GM21515 (cell line): ENCODE measurements around the gene BUD23.
"Not testable (repeated sequence)": the region's sequence is repeated elsewhere in the genome, so short reads cannot be mapped to it uniquely, and the experiment has no call there.

Experiments
- ATAC-seq: cut with Tn5 transposase; IDR thresholded peaks from one replicate; pipeline ENCODE4 v1.9.1; 2021; ENCODE audit not compliant: unreplicated experiment

The BUD23 gene

GRCh38 chr7:73683056-73683787 lies at the start of gene BUD23, which contains the start of gene DNAJC30:
Gene BUD23 (plus strand): TSS chr7:73683597. CDS start chr7:73683626, 29 bp downstream.
Gene DNAJC30 (minus strand): TSS chr7:73683453. CDS start chr7:73683423, 30 bp downstream.
- ATAC-seq: peak; percentile 86

- ATAC-seq: no peak
Observed at GRCh38 chr7:73633844-73634243, 49.6 kb upstream of the BUD23 start.

- no peak for ATAC-seq
Observed at GRCh38 chr7:73635428-73636200, 47.8 kb upstream of the BUD23 start.

GRCh38 chr7:73638911-73639310 lies 44.5 kb upstream of the BUD23 start:
- no peak for ATAC-seq

- no peak for ATAC-seq
Observed at GRCh38 chr7:73642834-73643233, 40.6 kb upstream of the BUD23 start.

GRCh38 chr7:73644688-73645286 lies 38.6 kb upstream of the BUD23 start:
- no peak for ATAC-seq

GRCh38 chr7:73645643-73646174 lies 37.7 kb upstream of the BUD23 start:
- no peak for ATAC-seq

GRCh38 chr7:73646785-73647724 lies 36.3 kb upstream of the BUD23 start:
- ATAC-seq: no peak

GRCh38 chr7:73647725-73648592 lies 35.4 kb upstream of the BUD23 start:
- ATAC-seq: no peak

- no peak for ATAC-seq
Observed at GRCh38 chr7:73648593-73649332, 34.6 kb upstream of the BUD23 start.

GRCh38 chr7:73649576-73649975 lies 33.8 kb upstream of the BUD23 start:
- ATAC-seq: no peak

- ATAC-seq: no peak
Observed at GRCh38 chr7:73650524-73650923, 32.9 kb upstream of the BUD23 start.

GRCh38 chr7:73652541-73652949 lies 30.9 kb upstream of the BUD23 start:
- ATAC-seq: no peak

- ATAC-seq: not testable (repeated sequence)
Observed at GRCh38 chr7:73655309-73655708, 28.1 kb upstream of the BUD23 start.

GRCh38 chr7:73659983-73660382 lies 23.4 kb upstream of the BUD23 start:
- no peak for ATAC-seq

- ATAC-seq: not testable (repeated sequence)
Observed at GRCh38 chr7:73660594-73660993, 22.8 kb upstream of the BUD23 start.

GRCh38 chr7:73663033-73663432 lies 20.4 kb upstream of the BUD23 start:
- no peak for ATAC-seq

GRCh38 chr7:73667344-73668102 lies 15.9 kb upstream of the BUD23 start, which contains the start of gene VPS37D:
Gene VPS37D (plus strand): TSS chr7:73667831. CDS start chr7:73667959, 128 bp downstream.
- ATAC-seq: peak; percentile 95
